K562 (cell line): ENCODE data around the gene ACAD10.

ENCODE experiments used
- CEBPG ChIP-seq, 3 experiments: fragments of 200-800 bp in 1 of 3; sonication (Bioruptor generic) in 1 of 3; sonication (generic) in 1 of 3; formaldehyde crosslinking in 1 of 3; IDR thresholded peaks in 2 of 3; conservative IDR thresholded peaks in 1 of 3; 2 replicates each; pipeline versions ENCODE4 v1.6.1 to v1.8.0; 2016 to 2022; ENCODE audit warnings: missing compliant biosample characterization in 2 of 3, missing genetic modification characterization in 2 of 3, mild to moderate bottlenecking in 1 of 3, missing genetic modification reagents in 1 of 3
- CHD4 ChIP-seq: fragments of 200-600 bp; sonication (generic); IDR thresholded peaks from 3 replicates; pipeline ENCODE4 v1.6.1; 2012; ENCODE audit warnings: low read depth, mild to moderate bottlenecking, mixed read lengths, low read length, inconsistent platforms; ENCODE audit not compliant: insufficient read depth, insufficient replicate concordance, poor library complexity, severe bottlenecking
- CTCF ChIP-seq, 3 experiments: IDR thresholded peaks in 2 of 3; conservative IDR thresholded peaks in 1 of 3; 2 replicates each; pipeline ENCODE4 v1.5.1; 2011 to 2012; ENCODE audit warnings: low read length in 3 of 3, mild to moderate bottlenecking in 3 of 3, control low read depth in 2 of 3, improper control_type of control experiment in 1 of 3, inconsistent platforms in 1 of 3, low read depth in 1 of 3, mixed read lengths in 1 of 3, moderate library complexity in 1 of 3; ENCODE audit not compliant: insufficient read depth in 2 of 3
- FOXK1 ChIP-seq: sonication (generic); formaldehyde crosslinking; IDR thresholded peaks from 2 replicates; pipeline ENCODE4 v1.8.0; 2022; ENCODE audit warnings: missing genetic modification reagents, mild to moderate bottlenecking, borderline replicate concordance
- HCFC1 ChIP-seq: IDR thresholded peaks from 2 replicates; pipeline ENCODE4 v1.6.1; 2012; ENCODE audit warnings: low read depth, low read length, improper control_type of control experiment
- MBD1 ChIP-seq: fragments of 250-450 bp; sonication (Bioruptor Pico); IDR thresholded peaks from 2 replicates; pipeline ENCODE4 v1.8.0; 2022; ENCODE audit warnings: inconsistent platforms
- REST ChIP-seq, 2 experiments: fragments of 450-650 bp; formaldehyde crosslinking in 1 of 2; IDR thresholded peaks; 2 replicates each; pipeline versions ENCODE4 v1.4.0 to v1.6.1; 2014 to 2020; ENCODE audit warnings: mild to moderate bottlenecking in 2 of 2, borderline replicate concordance in 1 of 2, low read depth in 1 of 2
- USF2 ChIP-seq: sonication (generic); formaldehyde crosslinking; IDR thresholded peaks from 2 replicates; pipeline ENCODE4 v1.5.0; 2020; ENCODE audit warnings: missing genetic modification reagents

GRCh38 chr12:111693818-111694217 lies 8.0 kb downstream of the ACAD10 start:
- TF ChIP-seq MBD1 (CRISPR knock-in tag) (no peak), CTCF (IDR thresholded peaks at IDR 0.05 in 2 of 3, conservative IDR thresholded peaks at IDR 0.05 in 1 of 3; ENCODE audit: insufficient read depth in 2 of 3, low read depth in 1 of 3, low read length in 3 of 3) (no peak), CHD4 (no peak), REST (IDR thresholded peaks at IDR 0.05; ENCODE audit: borderline replicate concordance) (no peak), REST (CRISPR knock-in tag; IDR thresholded peaks at IDR 0.05; ENCODE audit: low read depth) (no peak), CEBPG (CRISPR knock-in tag; IDR thresholded peaks at IDR 0.05) (no peak), CEBPG (tag; conservative IDR thresholded peaks at IDR 0.05 in 1 of 2, IDR thresholded peaks at IDR 0.05 in 1 of 2) (no peak), USF2 (CRISPR knock-in tag) (no peak), HCFC1 (no peak), FOXK1 (CRISPR knock-in tag) (no peak)
